GM21526 (cell line): ENCODE data around the gene PAH.
"Not testable (repeated sequence)": the region's sequence is repeated elsewhere in the genome, so short reads cannot be mapped to it uniquely, and the experiment has no call there.

Experiments
- ATAC-seq: cut with Tn5 transposase; IDR thresholded peaks from one replicate; pipeline ENCODE4 v1.9.1; 2021; ENCODE audit warnings: moderate library complexity; ENCODE audit not compliant: unreplicated experiment, low FRiP score

Gene PAH

GRCh38 chr12:102833687-102834441 lies 83.2 kb downstream of the PAH start:
- no peak for ATAC-seq

- ATAC-seq: not testable (repeated sequence)
These were observed 84.2 kb downstream of the PAH start for GRCh38 chr12:102832826-102833225.

GRCh38 chr12:102824218-102824835 lies 92.7 kb downstream of the PAH start:
- no peak for ATAC-seq

GRCh38 chr12:102821149-102821548 lies 95.9 kb downstream of the PAH start:
- ATAC-seq: no peak

- ATAC-seq: no peak
These were observed 100.1 kb downstream of the PAH start for GRCh38 chr12:102816816-102817434.

- ATAC-seq: no peak
These were observed 102.2 kb downstream of the PAH start for GRCh38 chr12:102814691-102815367.

- no peak for ATAC-seq
These were observed 104.7 kb downstream of the PAH start for GRCh38 chr12:102812344-102812743.

- ATAC-seq: no peak
These were observed 105.8 kb downstream of the PAH start for GRCh38 chr12:102811110-102811737.

- ATAC-seq: no peak
These were observed 108.6 kb downstream of the PAH start for GRCh38 chr12:102808412-102808811.

GRCh38 chr12:102806592-102806991 lies 110.5 kb downstream of the PAH start:
- no peak for ATAC-seq

- ATAC-seq: no peak
These were observed 110.9 kb downstream of the PAH start for GRCh38 chr12:102806110-102806509.

- no peak for ATAC-seq
These were observed 116.5 kb downstream of the PAH start for GRCh38 chr12:102800565-102800964.

- no peak for ATAC-seq
These were observed 117.8 kb downstream of the PAH start for GRCh38 chr12:102799229-102799628.

- no peak for ATAC-seq
These were observed 119.5 kb downstream of the PAH start for GRCh38 chr12:102797528-102797927.

GRCh38 chr12:102793921-102794320 lies 123.1 kb downstream of the PAH start:
- no peak for ATAC-seq
